Glutamatergic neuron (in vitro differentiated cells): ENCODE measurements around the gene GRHL1. TPM values are rescaled to one million over a fixed set of nuclear protein-coding genes. Genes with fewer than 3 reads are reported as not detected.

Source experiments
- DNase-seq: peaks from one replicate; pipeline ENCODE4 v3.0.0; 2022
- H3K27ac Mint-ChIP-seq: one replicate; pipeline ENCODE4 v1.8.0; 2020; ENCODE audit warnings: mild to moderate bottlenecking, mixed read lengths, inconsistent platforms; ENCODE audit not compliant: unreplicated experiment
- H3K27me3 Mint-ChIP-seq: one replicate; pipeline ENCODE4 v1.8.0; 2020; ENCODE audit warnings: mild to moderate bottlenecking, moderate library complexity, mixed read lengths, inconsistent platforms; ENCODE audit not compliant: unreplicated experiment
- H3K36me3 Mint-ChIP-seq: one replicate; pipeline ENCODE4 v1.8.0; 2020; ENCODE audit warnings: mild to moderate bottlenecking, mixed read lengths, inconsistent platforms; ENCODE audit not compliant: unreplicated experiment
- H3K4me1 Mint-ChIP-seq: one replicate; pipeline ENCODE4 v1.8.0; 2020; ENCODE audit warnings: mild to moderate bottlenecking, low read depth, mixed read lengths, inconsistent platforms; ENCODE audit not compliant: unreplicated experiment
- H3K4me3 Mint-ChIP-seq: one replicate; pipeline ENCODE4 v1.8.0; 2020; ENCODE audit warnings: mild to moderate bottlenecking, mixed read lengths, inconsistent platforms; ENCODE audit not compliant: unreplicated experiment
- H3K9me3 Mint-ChIP-seq: one replicate; pipeline ENCODE4 v1.8.0; 2020; ENCODE audit warnings: mild to moderate bottlenecking, moderate library complexity, mixed read lengths, inconsistent platforms; ENCODE audit not compliant: unreplicated experiment
- CTCF ChIP-seq: fragments of 200-600 bp; sonication (generic); IDR thresholded peaks from one replicate; pipeline ENCODE4 v1.5.0; 2021; ENCODE audit not compliant: partially characterized antibody, unreplicated experiment
- total RNA-seq: library from RNA; stranded (reverse); fragmentation: NEBNext Ultra II Directional; extraction: Animal tissue kit (Norgen Biotek cat#: 25700); gene quantifications from one replicate; pipeline ENCODE4 v1.2.1, GENCODE V29; 2021; ENCODE audit not compliant: unreplicated experiment

GRHL1 gene
- total RNA-seq, 1 donor from 2014 or later = 4.3 TPM

DNA sequence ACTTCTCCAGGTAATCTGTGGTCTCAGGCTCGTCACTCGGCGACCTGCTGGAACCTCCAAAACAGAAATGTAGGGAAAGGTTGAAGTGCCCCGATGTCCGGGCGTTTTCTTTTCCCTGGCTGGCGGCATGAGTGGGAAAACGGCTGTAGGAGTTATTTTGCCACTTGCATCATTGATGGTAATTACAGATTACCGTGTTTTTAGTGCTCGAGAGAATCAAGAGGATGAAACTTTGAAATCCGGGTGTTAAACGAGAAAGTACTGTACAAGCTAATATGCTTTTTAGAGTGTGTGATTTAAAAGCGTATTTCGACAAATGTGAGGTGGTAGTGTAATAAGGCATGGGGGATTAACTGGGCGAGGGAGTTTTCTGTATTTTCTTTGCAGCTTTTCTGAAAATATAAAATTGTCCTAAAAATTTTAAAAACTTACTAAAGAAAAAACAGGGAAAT lies 819 bp downstream of the GRHL1 start:
- H3K36me3 Mint-ChIP-seq = peaks cover 4% of the 10 kb centered on the region
- H3K27ac Mint-ChIP-seq = no peak overlapping the region
- peaks cover 12% of the 10 kb centered on the region for H3K27me3 Mint-ChIP-seq
- H3K4me1 Mint-ChIP-seq = peaks cover 25% of the 10 kb centered on the region
- peak overlapping the region; percentile 85 for H3K4me3 Mint-ChIP-seq
- DNase-seq = no peak
- peaks cover 11% of the 10 kb centered on the region for H3K9me3 Mint-ChIP-seq
- no peak for TF ChIP-seq CTCF

- DNase-seq = no peak
- Mint-ChIP-seq H3K36me3 (peaks cover 4% of the 10 kb centered on the region), H3K27ac (no peak overlapping the region), H3K4me1 (peaks cover 25% of the 10 kb centered on the region), H3K9me3 (peaks cover 11% of the 10 kb centered on the region), H3K4me3 (peak overlapping the region; percentile 85), H3K27me3 (peaks cover 12% of the 10 kb centered on the region)
- TF ChIP-seq CTCF = no peak
Observed at GRCh38 chr2:9952856-9953503, 1.5 kb downstream of the GRHL1 start.

DNA sequence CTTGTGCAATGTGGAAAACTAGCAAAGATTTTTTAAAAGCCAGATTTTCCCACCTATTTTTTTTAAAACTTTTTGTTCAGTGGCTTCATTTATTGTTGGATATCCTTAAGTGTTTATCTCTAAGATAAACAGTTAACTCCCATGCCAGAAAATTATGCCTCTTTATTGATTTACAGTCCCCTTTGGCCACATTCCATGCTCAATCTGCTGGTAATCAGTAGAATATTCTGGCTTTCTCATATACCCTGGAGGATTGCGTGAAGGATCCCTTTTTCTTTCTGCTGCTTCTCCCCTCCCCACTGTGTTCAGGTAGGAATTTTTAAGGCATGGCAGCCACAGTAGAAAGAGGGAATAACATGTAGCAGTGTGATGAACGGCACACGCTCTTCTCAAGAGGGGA lies 2.6 kb downstream of the GRHL1 start:
- Mint-ChIP-seq H3K4me1 (peaks cover 25% of the 10 kb centered on the region), H3K27me3 (peaks cover 12% of the 10 kb centered on the region), H3K27ac (no peak overlapping the region), H3K9me3 (peaks cover 11% of the 10 kb centered on the region), H3K36me3 (no peaks in the 10 kb centered on the region), H3K4me3 (peak overlapping the region; percentile 66)
- no peak for DNase-seq
- no peak for TF ChIP-seq CTCF

- no peak overlapping the region for H3K4me3 Mint-ChIP-seq
- no peak for DNase-seq
- TF ChIP-seq CTCF = no peak
- H3K27ac Mint-ChIP-seq = no peak overlapping the region
- no peaks in the 10 kb centered on the region for H3K36me3 Mint-ChIP-seq
- H3K4me1 Mint-ChIP-seq = peaks cover 15% of the 10 kb centered on the region
- no peaks in the 10 kb centered on the region for H3K9me3 Mint-ChIP-seq
- H3K27me3 Mint-ChIP-seq = no peaks in the 10 kb centered on the region
Observed at GRCh38 chr2:9958057-9958456, 6.6 kb downstream of the GRHL1 start.

- DNase-seq = no peak
- H3K36me3 Mint-ChIP-seq = no peaks in the 10 kb centered on the region
- H3K4me1 Mint-ChIP-seq = peaks cover 4% of the 10 kb centered on the region
- H3K9me3 Mint-ChIP-seq = no peaks in the 10 kb centered on the region
- no peak for TF ChIP-seq CTCF
- H3K27ac Mint-ChIP-seq = no peak overlapping the region
- H3K27me3 Mint-ChIP-seq = no peaks in the 10 kb centered on the region
- H3K4me3 Mint-ChIP-seq = no peak overlapping the region
Observed at GRCh38 chr2:9959262-9959661, 7.8 kb downstream of the GRHL1 start.
